HG02610 (cell line): Measurements from ENCODE around the gene ELOA.

Experiments
- ATAC-seq: cut with Tn5 transposase; IDR thresholded peaks from one replicate; pipeline ENCODE4 v1.9.1; 2021; ENCODE audit warnings: mild to moderate bottlenecking, moderate library complexity; ENCODE audit not compliant: unreplicated experiment

ELOA gene

GRCh38 chr1:23743287-23744152 lies at the start of gene ELOA:
Gene ELOA (plus strand): TSS chr1:23743471. CDS start chr1:23743504, 33 bp downstream.
- ATAC-seq: peak; percentile 83

- no peak for ATAC-seq
These were observed 49.7 kb upstream of the ELOA start for GRCh38 chr1:23693599-23693998.

GRCh38 chr1:23694371-23694770 lies 48.9 kb upstream of the ELOA start:
- ATAC-seq: no peak

GRCh38 chr1:23695667-23696066 lies 47.6 kb upstream of the ELOA start:
- ATAC-seq: no peak

GRCh38 chr1:23696335-23696989 lies 46.8 kb upstream of the ELOA start:
- ATAC-seq: no peak

- ATAC-seq: no peak
These were observed 44.8 kb upstream of the ELOA start for GRCh38 chr1:23698466-23698865.

GRCh38 chr1:23699280-23700179 lies 43.7 kb upstream of the ELOA start:
- peak; percentile 64 for ATAC-seq

GRCh38 chr1:23701310-23701709 lies 42.0 kb upstream of the ELOA start:
- ATAC-seq: no peak

GRCh38 chr1:23701996-23702395 lies 41.3 kb upstream of the ELOA start:
- ATAC-seq: no peak

- no peak for ATAC-seq
These were observed 38.3 kb upstream of the ELOA start for GRCh38 chr1:23704834-23705495.

- no peak for ATAC-seq
These were observed 34.0 kb upstream of the ELOA start for GRCh38 chr1:23709229-23709628.

GRCh38 chr1:23718482-23718881 lies 24.8 kb upstream of the ELOA start:
- no peak for ATAC-seq

GRCh38 chr1:23719162-23719820 lies 24.0 kb upstream of the ELOA start:
- no peak for ATAC-seq

- peak; percentile 74 for ATAC-seq
These were observed 22.8 kb upstream of the ELOA start for GRCh38 chr1:23720256-23720995.

- ATAC-seq: no peak
These were observed 20.6 kb upstream of the ELOA start for GRCh38 chr1:23722652-23723051.

GRCh38 chr1:23726686-23727085 lies 16.6 kb upstream of the ELOA start:
- no peak for ATAC-seq

- ATAC-seq: no peak
These were observed 15.9 kb upstream of the ELOA start for GRCh38 chr1:23727362-23727811.

GRCh38 chr1:23732363-23733224 lies 10.7 kb upstream of the ELOA start:
- no peak for ATAC-seq
